HG03066 (cell line): ENCODE measurements around the gene OPN4.

Experiments
- ATAC-seq: cut with Tn5 transposase; IDR thresholded peaks from one replicate; pipeline ENCODE4 v1.9.1; 2021; ENCODE audit warnings: low read depth; ENCODE audit not compliant: unreplicated experiment

OPN4 gene

GRCh38 chr10:86693721-86694369, 39.5 kb downstream of the OPN4 start:
- ATAC-seq: no peak

- ATAC-seq: no peak
These were observed 44.0 kb downstream of the OPN4 start for GRCh38 chr10:86698207-86698940.

- no peak for ATAC-seq
These were observed 44.8 kb downstream of the OPN4 start for GRCh38 chr10:86699125-86699524.

- no peak for ATAC-seq
These were observed 45.2 kb downstream of the OPN4 start for GRCh38 chr10:86699541-86699940.

- ATAC-seq: no peak
These were observed 45.9 kb downstream of the OPN4 start for GRCh38 chr10:86699991-86700840.

GRCh38 chr10:86700851-86701617, 46.7 kb downstream of the OPN4 start:
- no peak for ATAC-seq

- ATAC-seq: no peak
These were observed 48.8 kb downstream of the OPN4 start for GRCh38 chr10:86703176-86703575.

GRCh38 chr10:86705139-86705538, 50.8 kb downstream of the OPN4 start:
- no peak for ATAC-seq

- ATAC-seq: no peak
These were observed 51.6 kb downstream of the OPN4 start for GRCh38 chr10:86705905-86706304.

GRCh38 chr10:86706401-86706841, 52.1 kb downstream of the OPN4 start:
- no peak for ATAC-seq

GRCh38 chr10:86706977-86707376, 52.6 kb downstream of the OPN4 start:
- no peak for ATAC-seq

- no peak for ATAC-seq
These were observed 53.2 kb downstream of the OPN4 start for GRCh38 chr10:86707505-86707904.

- ATAC-seq: no peak
These were observed 53.9 kb downstream of the OPN4 start for GRCh38 chr10:86708068-86708782.

- ATAC-seq: no peak
These were observed 54.5 kb downstream of the OPN4 start for GRCh38 chr10:86708783-86709380.

GRCh38 chr10:86709396-86710185, 55.2 kb downstream of the OPN4 start:
- ATAC-seq: no peak

- ATAC-seq: peak; percentile 81
These were observed 56.7 kb downstream of the OPN4 start for GRCh38 chr10:86710987-86711512.

GRCh38 chr10:86711513-86712316, 57.4 kb downstream of the OPN4 start:
- ATAC-seq: peak; percentile 44

GRCh38 chr10:86712317-86712707, 58.0 kb downstream of the OPN4 start:
- ATAC-seq: peak; percentile 12
